Stimulated activated CD4-positive, alpha-beta T cell treated with anti-CD3 and anti-CD28 coated beads, Interleukin-1b, Interleukin-23, amount 100 ng/mL, for 4 hours (primary cell): ENCODE results near the gene HCK.
A peak's percentile ranks its signal among the peaks of the same experiment; 100 is the strongest.

Experiments used
- DNase-seq, 2 donors: peaks; one replicate each; pipeline ENCODE4 v3.0.0-alpha.2; 2020; ENCODE audit warnings: low read depth in 2 of 2

HCK gene

DNA sequence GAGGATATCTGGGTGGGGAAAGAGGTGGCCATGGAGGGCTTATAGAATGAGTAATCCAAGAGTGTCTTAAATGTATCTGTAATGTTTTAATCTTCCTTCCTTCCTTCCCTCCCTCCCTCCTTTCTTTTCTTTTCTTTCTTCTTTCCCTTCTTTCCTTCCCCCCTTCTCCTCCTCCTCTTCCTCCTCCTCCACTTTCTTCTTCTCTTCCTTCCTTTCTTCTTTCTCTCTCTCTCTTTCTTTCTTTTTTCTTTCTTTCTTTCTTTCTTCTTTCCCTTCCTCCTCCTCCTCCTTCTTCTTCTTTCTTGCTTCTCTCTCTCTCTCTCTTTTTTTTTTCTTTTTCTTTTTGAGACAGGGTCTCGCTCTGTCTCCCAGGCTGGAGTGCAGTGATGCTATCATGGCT is 7.1 kb downstream of the HCK start:
- DNase-seq: no peak

- no peak for DNase-seq
These were observed 10.7 kb downstream of the HCK start for GRCh38 chr20:32062776-32063170.

DNA sequence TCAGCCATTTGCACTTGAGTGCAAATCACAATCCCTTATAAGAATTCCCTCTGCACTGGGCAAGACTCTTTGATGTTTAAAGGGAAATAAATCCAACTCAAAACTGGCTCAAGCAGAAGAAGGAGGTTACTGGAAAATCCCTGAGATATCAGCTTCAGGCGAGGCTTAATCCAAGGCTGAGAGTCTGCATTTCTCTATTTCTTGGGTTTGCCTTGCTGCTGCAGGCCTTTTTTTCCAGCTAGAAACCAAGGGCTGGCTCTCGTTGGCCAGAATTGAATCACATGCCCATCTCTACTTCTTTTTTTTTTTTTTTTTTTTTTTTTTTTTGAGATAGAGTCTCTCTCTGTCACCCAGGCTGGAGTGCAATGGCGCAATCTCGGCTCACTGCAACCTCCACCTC is 11.7 kb downstream of the HCK start:
- DNase-seq: no peak

- no peak for DNase-seq
These were observed 12.6 kb downstream of the HCK start for GRCh38 chr20:32064667-32065066.

- no peak for DNase-seq
These were observed 15.3 kb downstream of the HCK start for GRCh38 chr20:32067234-32067821.

- no peak for DNase-seq
These were observed 16.1 kb downstream of the HCK start for GRCh38 chr20:32068174-32068573.

DNA sequence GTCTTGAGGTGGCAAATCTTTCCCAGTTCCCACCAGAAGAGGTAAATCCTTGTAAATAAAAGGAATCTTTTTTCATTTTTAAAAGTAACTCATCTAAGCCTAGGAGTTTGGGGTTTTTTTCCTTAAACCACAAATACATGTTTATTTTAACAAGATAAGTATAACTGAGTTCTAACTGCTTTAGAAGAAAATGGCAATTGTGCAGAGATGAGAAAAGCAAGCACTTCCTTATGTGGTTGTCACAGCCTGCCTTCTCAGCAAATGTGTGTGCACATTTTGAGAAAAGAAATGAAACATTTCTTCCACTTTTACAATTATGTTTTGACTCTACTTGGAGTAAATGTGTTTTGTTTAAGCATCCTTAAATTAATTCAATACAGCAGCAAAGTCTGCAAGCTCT is 17.7 kb downstream of the HCK start:
- no peak for DNase-seq

DNA sequence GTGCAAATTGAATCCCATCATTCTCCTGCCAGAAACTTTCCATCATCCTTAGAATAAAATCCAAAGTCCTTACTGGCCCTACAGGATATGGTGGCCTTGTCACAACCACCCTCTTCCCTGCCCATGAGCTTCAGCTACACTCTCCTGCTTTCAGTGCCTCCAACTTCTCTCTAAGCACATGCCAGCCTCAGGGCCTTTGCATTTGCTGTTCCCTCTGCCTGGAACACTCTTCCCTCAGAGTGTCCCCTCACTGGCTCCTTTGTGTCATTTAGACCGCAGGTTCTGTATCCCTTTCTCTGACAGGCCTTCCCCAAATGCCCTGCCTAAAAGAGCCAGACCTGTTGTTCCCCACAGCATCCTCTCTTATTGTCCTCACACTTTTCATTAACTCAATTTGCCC is 18.2 kb downstream of the HCK start:
- DNase-seq: no peak

DNA sequence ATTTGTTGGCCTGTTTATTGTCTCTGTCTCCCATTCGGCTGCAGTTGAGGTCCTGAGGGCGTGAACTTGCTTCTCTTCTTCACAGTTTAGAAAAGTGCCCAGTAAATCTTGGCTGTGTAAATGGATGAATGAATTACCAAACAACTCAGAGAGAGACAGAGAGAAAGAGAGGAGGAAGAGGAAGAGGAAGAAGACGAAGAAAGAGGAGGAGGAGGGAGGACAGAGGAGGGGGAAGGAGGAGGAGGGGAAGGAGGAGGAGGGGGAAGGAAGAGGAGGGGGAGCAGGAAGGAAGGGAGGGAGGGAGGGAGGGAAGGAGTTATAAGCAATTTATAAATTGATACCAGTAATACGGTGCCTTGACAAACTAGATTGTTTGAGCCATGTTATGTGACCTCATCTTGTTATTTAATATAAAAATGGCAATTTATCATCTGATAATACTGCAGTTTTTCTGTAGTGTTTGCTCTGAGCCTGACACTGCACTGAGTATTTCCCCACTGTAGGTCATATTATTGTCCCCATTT is 18.7 kb downstream of the HCK start:
- no peak for DNase-seq

GRCh38 chr20:32071395-32072167 is 19.5 kb downstream of the HCK start:
- no peak for DNase-seq

GRCh38 chr20:32072168-32072750 is 20.2 kb downstream of the HCK start:
- no peak for DNase-seq

DNA sequence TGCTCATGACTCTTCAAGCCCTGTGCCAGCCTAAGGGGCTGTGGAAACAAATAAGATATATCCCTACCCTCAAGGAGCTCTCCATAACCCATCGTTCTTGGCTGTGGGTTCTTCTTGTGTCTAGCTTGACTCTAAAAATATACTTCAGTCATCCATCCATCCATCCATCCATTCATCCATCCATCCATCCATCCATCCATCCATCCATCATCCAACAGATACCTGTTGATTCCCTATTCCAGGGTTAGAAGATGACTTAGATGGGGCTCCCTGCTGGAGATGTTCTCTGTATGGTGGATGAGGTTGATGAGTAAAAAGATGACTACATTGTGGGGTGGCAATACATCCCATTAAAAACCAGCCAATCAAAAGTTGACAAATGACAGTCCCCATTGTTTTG is 23.5 kb downstream of the HCK start:
- no peak for DNase-seq

- no peak for DNase-seq
These were observed 25.1 kb downstream of the HCK start for GRCh38 chr20:32077190-32077589.

GRCh38 chr20:32078322-32078721 is 26.3 kb downstream of the HCK start:
- DNase-seq: no peak

GRCh38 chr20:32078791-32079190 is 26.7 kb downstream of the HCK start:
- no peak for DNase-seq

DNA sequence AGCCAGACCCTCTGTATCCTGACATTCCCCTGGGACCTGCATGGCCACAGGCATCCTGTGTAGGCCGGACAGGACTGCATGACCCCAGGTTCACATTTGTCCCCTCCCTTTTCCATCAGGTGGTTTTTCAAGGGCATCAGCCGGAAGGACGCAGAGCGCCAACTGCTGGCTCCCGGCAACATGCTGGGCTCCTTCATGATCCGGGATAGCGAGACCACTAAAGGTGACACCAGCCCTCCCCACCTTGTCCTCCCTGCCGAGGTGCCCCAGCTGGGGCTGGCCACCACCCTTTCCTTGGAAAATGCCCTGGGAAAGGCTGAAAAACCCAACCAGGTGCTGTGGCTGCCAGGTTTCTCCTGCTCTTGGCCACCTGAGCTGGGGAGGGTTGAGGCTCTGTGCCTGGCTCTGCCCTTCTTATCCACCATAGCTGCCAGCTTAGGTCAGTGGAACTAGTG is 27.6 kb downstream of the HCK start:
- no peak for DNase-seq

DNA sequence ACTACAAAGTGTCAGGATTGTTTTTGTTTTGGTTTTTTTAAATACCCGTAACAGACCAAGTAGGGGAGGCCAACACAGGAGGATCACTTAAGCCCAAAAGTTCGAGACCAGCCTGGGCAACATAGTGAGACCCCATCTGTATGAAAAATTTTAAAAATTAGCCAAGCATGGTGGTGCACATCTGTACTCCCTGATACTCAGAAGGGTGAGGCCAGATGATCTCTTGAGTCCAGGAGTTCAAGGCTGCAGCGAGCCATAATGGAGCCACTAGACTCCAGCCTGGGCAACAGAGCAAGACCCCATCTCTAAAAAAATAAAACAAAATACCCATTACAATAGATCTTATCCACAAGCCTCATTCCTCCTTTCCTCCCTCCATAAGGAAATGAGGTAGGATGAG is 28.7 kb downstream of the HCK start:
- DNase-seq: no peak

DNA sequence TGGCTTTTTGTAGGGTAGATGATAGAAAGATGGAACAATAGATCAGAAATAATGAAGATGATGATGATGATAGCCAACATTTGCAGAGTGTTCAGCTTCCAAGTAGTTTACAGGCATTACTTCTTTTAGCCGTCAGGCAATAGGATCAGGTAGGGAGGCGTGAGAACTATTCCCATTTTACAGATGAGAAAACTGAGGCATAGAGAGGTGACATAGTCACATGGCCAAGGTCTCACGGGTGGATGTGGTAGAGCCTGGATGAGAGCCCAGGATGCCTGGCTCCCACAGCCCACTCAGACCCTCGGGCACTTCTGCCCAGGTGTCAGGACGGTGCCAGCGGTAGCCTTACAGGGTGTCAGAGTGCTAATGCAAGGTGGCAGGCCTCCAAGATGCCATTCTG is 31.4 kb downstream of the HCK start:
- no peak for DNase-seq

DNA sequence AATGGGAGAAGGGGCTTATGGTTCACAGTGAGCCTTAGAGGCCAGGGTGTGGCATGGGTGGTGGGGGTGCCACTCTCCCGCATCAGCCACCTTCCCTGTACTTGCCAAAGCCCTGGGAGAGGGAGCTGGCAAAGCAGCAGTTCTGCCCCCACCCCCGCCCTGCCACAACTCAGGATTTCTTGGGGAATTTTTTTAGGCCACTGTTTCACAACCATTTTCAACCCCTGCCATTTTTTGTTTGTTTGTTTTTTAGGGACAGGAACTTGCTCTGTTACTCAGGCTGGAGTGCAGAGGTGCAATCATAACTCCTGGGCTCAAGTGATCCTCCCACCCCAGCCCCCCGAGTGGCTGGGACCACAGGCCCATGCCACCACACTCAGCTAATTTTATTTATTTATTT is 35.0 kb downstream of the HCK start:
- no peak for DNase-seq

DNA sequence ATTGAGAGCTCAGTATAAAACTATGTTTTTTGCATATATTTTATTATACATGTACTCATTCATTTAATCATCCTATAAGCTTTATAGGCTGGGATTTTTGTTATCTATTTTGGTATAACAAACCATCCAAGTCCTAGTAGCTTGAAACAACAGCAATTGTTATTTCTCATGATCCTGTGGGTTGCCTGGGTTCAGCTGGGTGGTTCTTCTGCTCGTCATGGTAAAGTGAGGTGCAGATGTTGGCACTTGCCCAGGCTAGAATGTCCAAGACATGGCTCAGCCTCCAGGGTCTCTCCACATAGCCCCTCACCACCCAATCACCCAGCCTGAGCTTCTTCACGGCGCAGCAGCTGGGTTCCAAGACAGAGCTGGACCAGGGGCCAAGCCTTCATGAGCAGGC is 36.7 kb downstream of the HCK start:
- no peak for DNase-seq

DNA sequence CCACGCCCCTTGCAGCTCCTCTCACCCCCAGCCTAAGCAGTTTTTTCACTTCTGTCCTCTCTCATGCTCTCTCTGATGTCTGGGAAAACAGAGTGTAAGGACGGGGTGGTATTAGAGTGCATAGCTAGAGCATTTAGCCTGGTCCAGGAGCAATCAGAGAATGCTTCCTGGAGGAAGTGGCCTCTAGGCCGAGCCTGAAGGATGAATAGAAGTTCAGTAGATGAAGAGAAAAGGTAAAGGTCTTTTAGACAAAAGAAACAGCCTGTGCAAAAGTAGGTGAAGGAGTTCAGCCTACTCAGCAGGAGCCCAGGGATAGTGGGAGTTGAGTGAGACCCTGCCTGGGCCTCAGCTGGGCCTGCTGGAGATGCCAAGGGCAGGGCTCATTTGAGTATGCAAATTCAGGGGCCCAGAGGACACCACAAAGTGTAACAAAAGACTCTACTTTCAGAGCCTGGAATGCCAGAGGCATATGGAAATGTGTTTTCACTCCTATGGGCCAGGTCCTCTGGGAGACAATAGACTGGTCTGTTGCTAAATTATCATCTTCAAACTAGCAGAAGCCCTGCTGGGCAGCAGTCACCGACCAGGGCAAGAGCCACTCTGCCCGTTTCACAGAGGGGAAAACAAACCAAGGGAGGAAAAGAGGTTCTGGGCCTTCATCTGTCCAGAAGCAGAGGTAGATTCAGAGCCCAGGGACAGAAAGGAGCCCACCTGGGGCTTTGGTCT is 37.8 kb downstream of the HCK start:
- DNase-seq: no peak

GRCh38 chr20:32091888-32092346 is 39.9 kb downstream of the HCK start:
- peak; percentile 66 to 71 for DNase-seq
